ENCODE data around the gene IFT88. TPM values are rescaled to one million over a fixed set of nuclear protein-coding genes. Genes with fewer than 3 reads are reported as not detected.

IFT88 gene
- total RNA-seq, 1 experiment from 2014 or later = 12.3 TPM

DNA sequence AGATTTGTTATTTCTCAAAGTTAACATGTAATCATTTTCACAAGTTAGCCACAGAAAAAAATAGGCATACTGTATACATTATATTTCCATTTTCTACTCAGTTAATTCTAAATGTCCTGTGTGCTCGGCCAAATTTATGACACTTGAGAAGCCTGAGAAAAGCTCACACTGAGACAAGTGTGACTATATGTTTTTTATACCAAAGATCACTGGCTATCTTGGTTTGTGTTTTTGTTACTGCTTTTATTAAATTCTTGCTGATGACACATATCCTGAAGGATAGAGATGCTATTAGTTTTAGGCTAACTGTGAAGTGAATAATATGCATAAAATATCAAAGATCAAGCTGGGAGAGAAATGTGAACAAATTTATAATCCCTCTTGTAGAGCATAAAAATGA lies 87.2 kb downstream of the IFT88 start:
- BruUV-seq (replicated peaks) = no TSS peak
- H3K27ac ChIP-seq (ENCODE audit: low read length) = no peak overlapping the region
- H3K27me3 ChIP-seq (ENCODE audit: control insufficient read depth, insufficient read depth, low read length) = no peaks in the 10 kb centered on the region
- POLR2A ChIA-PET = no interaction called here
- no peak for ATAC-seq
- CTCF ChIA-PET = no interaction called here
- intact Hi-C loops (cut with micrococcal nuclease; ENCODE audit: unreplicated experiment) = no loop called here
- no peaks in the 10 kb centered on the region for H3K4me1 ChIP-seq (ENCODE audit: control insufficient read depth, insufficient read depth, low read length)
- no peak for DNase-seq (ENCODE audit: low read depth, low spot score)
- no peak for TF ChIP-seq CTCF (IDR thresholded peaks at IDR 0.05)
- no peak for TF ChIP-seq TCF7L2 (IDR thresholded peaks at IDR 0.05; ENCODE audit: low read depth, low read length)
- TF ChIP-seq REST (IDR thresholded peaks at IDR 0.05; ENCODE audit: insufficient read depth in 1 of 2, low read depth in 2 of 2, low read length in 1 of 2) = no peak
- TF ChIP-seq SIN3A (IDR thresholded peaks at IDR 0.05; ENCODE audit: borderline replicate concordance, insufficient read depth, low read depth, low read length) = no peak
- TF ChIP-seq POLR2AphosphoS5 (IDR thresholded peaks at IDR 0.05; ENCODE audit: low read depth, low read length) = no peak
- H3K36me3 ChIP-seq (ENCODE audit: control insufficient read depth, insufficient read depth, low read length) = no peaks in the 10 kb centered on the region
- no peaks in the 10 kb centered on the region for H3K9me3 ChIP-seq (ENCODE audit: control insufficient read depth, insufficient read depth, low read depth, low read length)
- in situ Hi-C loops (cut with HindIII; ENCODE audit: low pct_unique_long_range_greater_than_20kb, low sequenced_read_pairs) = no loop called here
- H3K4me3 ChIP-seq (ENCODE audit: low read depth in 2 of 2, low read length in 2 of 2) = no peak overlapping the region

- intact Hi-C loops (cut with micrococcal nuclease; ENCODE audit: unreplicated experiment) = no loop called here
- no peak for ATAC-seq
- in situ Hi-C loops (cut with HindIII; ENCODE audit: low pct_unique_long_range_greater_than_20kb, low sequenced_read_pairs) = no loop called here
- Histone ChIP-seq H3K4me3 (ENCODE audit: low read depth in 2 of 2, low read length in 2 of 2) (no peak overlapping the region), H3K27ac (ENCODE audit: low read length) (no peak overlapping the region), H3K4me1 (ENCODE audit: control insufficient read depth, insufficient read depth, low read length) (no peaks in the 10 kb centered on the region), H3K36me3 (ENCODE audit: control insufficient read depth, insufficient read depth, low read length) (no peaks in the 10 kb centered on the region), H3K27me3 (ENCODE audit: control insufficient read depth, insufficient read depth, low read length) (no peaks in the 10 kb centered on the region), H3K9me3 (ENCODE audit: control insufficient read depth, insufficient read depth, low read depth, low read length) (no peaks in the 10 kb centered on the region)
- no peak for DNase-seq (ENCODE audit: low read depth, low spot score)
- POLR2A ChIA-PET = no interaction called here
- CTCF ChIA-PET = no interaction called here
- TF ChIP-seq TCF7L2 (IDR thresholded peaks at IDR 0.05; ENCODE audit: low read depth, low read length) (no peak), CTCF (IDR thresholded peaks at IDR 0.05) (no peak), REST (IDR thresholded peaks at IDR 0.05; ENCODE audit: insufficient read depth in 1 of 2, low read depth in 2 of 2, low read length in 1 of 2) (no peak), POLR2AphosphoS5 (IDR thresholded peaks at IDR 0.05; ENCODE audit: low read depth, low read length) (no peak), SIN3A (IDR thresholded peaks at IDR 0.05; ENCODE audit: borderline replicate concordance, insufficient read depth, low read depth, low read length) (no peak)
- BruUV-seq (replicated peaks) = no TSS peak
Observed at GRCh38 chr13:20658451-20659040, 91.6 kb downstream of the IFT88 start.

Measured in Panc1 (cell line).